Stimulated activated CD8-positive, alpha-beta memory T cell treated with anti-CD3 and anti-CD28 coated beads, Interleukin-12 subunit alpha, Interleukin-12 subunit beta, amount 100 ng/mL, for 4 hours (primary cell): ENCODE data around the gene ESYT3.

Experiments used
- DNase-seq: peaks from one replicate; pipeline ENCODE4 v3.0.0-alpha.2; 2020; ENCODE audit warnings: low read depth

Gene ESYT3

GRCh38 chr3:138434276-138434874, at the start of gene ESYT3:
Gene ESYT3 (plus strand): TSS chr3:138434616. CDS start chr3:138434799, 183 bp downstream.
- DNase-seq: no peak

DNA sequence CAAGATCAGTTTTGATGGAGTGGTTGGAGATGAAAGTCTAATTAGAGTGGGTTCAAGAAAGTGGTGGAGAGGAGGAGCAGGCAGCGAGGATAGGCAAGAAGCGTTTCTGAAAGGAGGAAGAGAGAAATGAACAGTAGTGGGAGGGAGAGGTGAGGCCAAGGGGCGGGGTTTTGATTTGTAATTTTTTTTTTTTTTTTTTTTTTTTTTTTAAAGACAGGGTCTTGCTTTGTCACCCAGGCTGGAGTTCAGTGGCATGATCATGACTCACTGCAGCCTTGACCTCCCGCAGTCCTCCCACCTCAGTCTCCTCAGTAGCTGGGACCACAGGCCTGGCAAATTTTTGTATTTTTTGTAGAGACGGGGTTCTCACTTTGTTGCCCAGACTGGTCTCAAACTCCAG, 49.4 kb upstream of the ESYT3 start:
- DNase-seq: no peak

DNA sequence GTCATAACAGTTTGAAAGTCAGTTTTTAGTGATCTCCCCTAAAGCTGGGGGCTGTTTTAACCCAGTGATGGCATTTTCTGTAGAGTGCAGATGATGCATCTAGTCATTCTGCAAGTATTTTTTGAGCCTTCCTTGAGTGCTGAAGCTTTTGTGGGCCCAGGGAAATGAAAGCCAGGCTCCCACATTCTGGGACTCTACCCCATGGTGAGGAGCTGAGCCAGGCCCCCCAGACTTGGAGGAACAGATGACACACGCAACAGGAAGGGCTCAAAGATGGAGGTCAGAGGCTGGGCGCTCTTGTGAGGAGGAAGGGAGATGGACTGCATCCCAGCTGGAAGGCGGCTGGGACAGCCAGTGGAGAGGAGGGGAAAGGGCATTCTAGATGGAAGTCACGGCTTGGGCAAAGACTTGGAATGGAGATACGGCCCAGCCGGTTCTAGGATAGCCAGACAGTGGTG, 45.2 kb upstream of the ESYT3 start:
- DNase-seq: no peak

DNA sequence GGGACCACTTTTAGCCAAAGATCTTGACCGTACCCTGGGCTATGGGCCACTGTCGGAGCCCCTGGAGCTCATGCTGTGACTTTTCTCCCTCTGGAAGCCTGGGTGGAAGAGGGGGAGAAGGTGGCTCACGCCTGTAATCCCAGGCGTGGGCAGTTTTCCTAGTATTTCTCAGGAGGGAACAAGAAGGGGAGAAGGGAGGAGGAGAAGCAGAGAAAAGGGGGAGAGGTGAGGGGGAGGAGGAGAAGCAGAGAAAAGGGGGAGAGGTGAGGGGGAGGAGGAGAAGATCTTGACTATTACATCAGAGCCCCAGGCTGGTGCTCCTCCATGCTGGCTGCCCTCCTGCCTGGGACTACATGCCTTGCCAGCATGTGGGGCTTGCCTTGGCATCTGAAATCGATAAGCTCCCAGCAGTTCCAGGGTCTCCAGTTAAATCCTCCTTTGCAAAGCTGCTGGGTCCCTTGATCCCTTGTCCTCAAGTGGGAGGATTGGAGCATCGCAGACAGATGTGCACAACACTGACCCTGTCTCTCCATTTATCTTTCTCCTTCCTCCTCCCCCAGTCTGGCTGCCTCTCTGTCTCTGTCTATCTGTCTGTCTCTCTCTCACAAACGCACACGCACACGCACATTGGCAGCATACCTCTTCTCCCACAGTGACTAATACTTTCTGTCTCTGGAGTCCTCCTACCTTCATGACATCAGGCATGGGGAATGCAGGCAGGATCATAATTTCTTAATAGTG, 44.4 kb upstream of the ESYT3 start:
- no peak for DNase-seq

DNA sequence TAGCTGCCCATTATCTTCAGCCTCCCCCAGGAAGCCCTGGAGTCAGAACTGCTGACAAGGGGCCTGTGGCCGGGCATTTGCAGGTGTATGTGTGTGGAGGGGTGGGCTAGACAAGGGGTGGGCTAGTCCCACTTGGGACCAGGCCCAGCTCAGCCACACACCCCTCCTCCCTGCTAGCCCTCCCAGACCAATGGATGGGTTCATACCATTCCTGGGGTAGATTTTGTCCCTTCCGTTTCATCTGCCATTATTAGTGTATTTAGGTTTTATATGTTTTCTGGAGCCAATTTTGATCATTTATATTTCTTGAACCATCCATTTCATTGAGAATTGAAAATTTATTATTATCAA, 43.9 kb upstream of the ESYT3 start:
- no peak for DNase-seq

DNA sequence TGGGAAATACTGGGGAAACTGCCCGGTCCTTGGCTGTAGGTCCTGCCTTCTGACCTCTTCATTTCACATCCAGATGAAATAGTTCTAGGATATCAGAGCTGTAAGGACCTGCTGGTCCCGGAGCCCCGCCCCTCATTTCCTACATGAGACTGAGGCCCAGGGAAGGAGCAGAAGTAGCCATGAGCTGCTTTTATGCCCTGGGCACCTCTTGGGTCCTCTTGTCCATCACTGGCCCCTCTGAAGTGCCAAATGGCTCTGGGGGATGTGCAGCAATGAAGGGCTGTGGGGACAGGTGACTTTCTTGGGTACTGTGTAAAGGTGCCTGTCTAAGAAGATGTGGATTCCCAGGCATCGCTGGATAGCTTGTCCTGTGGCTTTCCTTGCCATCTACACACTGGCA, 40.3 kb upstream of the ESYT3 start:
- no peak for DNase-seq

DNA sequence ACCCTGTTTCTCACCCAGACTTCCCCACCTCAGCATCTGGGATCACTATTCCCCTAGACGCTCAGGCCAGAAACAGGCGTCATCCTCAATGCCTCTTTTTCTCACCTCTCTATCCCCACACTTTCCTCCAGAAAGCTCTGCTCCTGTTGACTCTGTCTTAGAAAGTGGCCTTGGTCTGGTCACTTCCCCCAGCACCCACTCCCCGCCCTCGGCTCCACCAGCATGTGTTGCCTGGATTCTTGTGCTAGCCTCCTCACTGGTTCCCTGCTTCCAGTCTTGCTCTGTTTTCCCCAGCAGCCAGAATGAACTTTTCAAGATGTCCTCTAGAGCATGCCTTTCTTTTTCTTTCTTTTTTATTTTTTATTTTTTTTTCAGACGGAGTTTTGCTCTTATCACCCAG, 39.7 kb upstream of the ESYT3 start:
- no peak for DNase-seq

- DNase-seq: no peak
Measured at GRCh38 chr3:138395865-138396751, 38.3 kb upstream of the ESYT3 start.

- no peak for DNase-seq
Measured at GRCh38 chr3:138396752-138397410, 37.5 kb upstream of the ESYT3 start.

- DNase-seq: no peak
Measured at GRCh38 chr3:138397983-138398382, 36.4 kb upstream of the ESYT3 start.

DNA sequence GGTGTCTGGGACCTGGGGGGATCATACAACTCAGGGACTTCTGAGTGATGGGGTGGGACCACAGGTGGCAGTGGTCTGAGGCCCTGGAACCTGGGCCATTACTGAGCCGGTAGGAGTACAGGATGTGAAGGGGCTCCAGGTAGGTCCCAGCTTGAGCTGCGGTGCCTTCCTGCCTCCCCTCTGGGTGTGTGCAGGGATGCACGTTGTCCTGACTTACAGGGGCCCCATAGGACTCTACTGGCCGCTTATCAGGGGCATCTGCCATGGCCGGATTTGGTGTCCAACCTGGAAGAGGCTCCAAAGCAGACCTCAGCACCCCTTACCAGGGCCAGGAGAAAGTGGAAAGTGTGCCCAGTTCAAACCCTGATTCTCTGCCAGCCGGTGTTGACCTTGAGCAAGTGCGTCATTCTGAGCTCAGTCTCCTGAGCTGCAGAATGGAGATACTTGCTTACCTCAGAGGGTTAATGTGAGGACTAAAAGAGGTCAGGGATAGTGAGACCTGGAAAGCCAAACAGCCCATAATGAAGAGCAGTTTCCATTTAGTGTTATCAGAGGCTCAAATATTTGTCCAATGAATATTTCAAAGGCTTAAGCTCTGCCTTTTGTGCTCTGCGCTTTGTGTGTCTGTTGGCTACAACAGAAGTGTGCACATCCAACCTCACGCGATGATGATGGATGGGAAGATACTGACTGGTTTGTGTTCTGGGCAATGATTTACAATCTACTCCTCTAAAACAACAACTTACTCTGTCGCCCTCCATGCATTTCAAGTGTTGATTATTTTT, 35.4 kb upstream of the ESYT3 start:
- no peak for DNase-seq

- DNase-seq: no peak
Measured at GRCh38 chr3:138399766-138400165, 34.6 kb upstream of the ESYT3 start.

- no peak for DNase-seq
Measured at GRCh38 chr3:138400651-138401070, 33.8 kb upstream of the ESYT3 start.

GRCh38 chr3:138401834-138402233, 32.6 kb upstream of the ESYT3 start:
- DNase-seq: no peak

DNA sequence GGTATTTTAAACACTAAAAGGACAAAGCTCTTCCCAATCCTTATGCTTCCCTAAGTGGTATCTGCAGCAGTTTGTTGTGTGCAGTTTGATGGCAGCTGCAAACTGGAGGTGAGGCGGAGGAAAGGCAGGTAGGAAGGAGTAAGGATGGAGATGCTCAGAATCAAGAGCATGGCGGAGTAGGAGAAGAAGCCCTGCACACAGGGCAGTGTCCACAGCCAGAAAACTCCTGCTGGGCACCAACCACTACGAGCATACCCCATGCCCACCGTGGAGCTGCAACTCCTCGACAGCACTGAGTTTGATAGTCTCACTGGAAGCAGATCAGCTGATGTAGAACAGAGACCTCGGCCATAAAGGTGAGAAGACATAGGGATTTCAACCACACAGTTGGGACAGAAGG, 30.3 kb upstream of the ESYT3 start:
- DNase-seq: no peak

GRCh38 chr3:138405001-138405400, 29.4 kb upstream of the ESYT3 start:
- no peak for DNase-seq

DNA sequence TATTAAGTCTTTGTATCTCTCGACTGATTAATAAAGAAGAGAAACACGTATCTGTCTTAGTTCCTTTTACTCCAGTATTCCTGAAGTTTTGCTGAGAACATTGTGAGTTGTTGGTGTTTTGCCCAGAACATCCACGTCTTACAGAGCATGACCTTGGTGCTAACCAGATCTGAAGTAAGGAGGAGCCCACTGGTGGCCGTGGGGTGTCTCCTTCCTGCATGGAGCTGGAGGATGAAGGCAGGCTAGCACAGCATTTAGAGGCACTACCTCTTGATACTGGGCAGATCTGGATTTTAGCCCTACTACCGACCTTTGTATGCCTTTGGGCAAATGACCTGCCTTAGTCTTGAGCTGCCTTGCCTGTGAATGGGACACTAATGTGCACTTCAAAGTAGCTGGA, 28.9 kb upstream of the ESYT3 start:
- no peak for DNase-seq

DNA sequence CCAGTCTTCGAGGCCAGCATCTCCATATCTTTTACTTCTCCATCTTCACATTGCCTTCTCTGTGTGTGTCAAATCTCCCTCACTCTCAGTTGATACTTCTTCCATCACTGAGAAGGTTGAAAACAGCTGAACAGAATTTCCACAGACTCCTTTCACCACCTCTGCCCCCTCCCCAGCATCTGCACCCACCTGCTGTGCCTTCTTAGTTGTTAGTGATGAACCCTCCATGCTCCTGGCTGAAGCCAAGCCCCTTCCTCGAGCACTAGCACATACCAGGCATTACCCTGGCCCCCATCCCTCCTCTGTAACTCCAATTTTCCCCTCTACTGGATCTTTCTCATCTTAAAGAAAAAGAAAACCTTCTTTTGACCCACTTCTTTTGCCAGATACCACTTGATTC, 27.8 kb upstream of the ESYT3 start:
- no peak for DNase-seq

DNA sequence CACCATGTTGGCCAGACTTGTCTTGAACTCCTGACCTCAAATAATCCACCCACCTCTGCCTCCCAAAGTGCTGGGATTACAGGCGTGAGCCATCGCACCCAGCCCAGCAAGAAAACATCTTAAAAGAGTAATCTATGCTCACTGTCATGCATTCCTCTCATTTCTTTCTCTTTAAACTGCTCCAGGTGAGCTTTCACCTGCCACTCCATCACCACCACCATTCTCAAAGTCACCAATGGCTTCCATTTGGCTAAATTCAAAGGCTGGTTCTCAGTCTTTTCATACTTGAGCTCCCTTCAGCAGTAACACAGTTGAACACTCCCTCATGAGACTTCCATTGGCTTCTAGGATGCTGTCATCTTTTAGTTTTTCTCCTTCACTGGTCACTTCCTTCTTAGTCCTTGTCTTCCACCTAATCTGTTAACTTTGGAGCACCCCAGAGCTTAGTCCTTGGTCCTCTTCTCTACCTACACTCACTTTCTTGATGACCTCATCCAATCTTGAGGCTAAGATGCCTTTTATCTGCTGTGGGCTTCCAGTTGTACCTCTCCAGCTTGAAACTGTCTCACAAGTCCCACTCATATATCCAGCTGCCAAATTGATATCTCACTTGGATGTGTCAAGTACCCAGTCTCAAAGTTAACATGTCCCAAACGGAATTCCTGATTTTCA, 27.0 kb upstream of the ESYT3 start:
- no peak for DNase-seq

GRCh38 chr3:138408751-138409570, 25.5 kb upstream of the ESYT3 start:
- no peak for DNase-seq
